ENCODE data around the gene PGM2.
"Not testable (repeated sequence)": the region's sequence is repeated elsewhere in the genome, so short reads cannot be mapped to it uniquely, and the experiment has no call there.

PGM2 gene

GRCh38 chr4:37818752-37819151 is 7.7 kb upstream of the PGM2 start:
- no peak for DNase-seq

GRCh38 chr4:37820458-37820857 is 6.0 kb upstream of the PGM2 start:
- DNase-seq: not testable (repeated sequence)

- DNase-seq: no peak
Observed at GRCh38 chr4:37821953-37822605, 4.4 kb upstream of the PGM2 start.

- not testable (repeated sequence) for DNase-seq
Observed at GRCh38 chr4:37825501-37825900, 985 bp upstream of the PGM2 start.

GRCh38 chr4:37825968-37826294 is 555 bp upstream of the PGM2 start:
- peak in 1 of 6 experiments; percentile 49 for DNase-seq

GRCh38 chr4:37827030-37827685 is 672 bp downstream of the PGM2 start:
- DNase-seq: peak in 2 of 6 experiments; percentile 12 to 20

- no peak for DNase-seq
Observed at GRCh38 chr4:37827802-37828321, 1.4 kb downstream of the PGM2 start.

- DNase-seq: no peak
Observed at GRCh38 chr4:37828843-37829242, 2.4 kb downstream of the PGM2 start.

- no peak for DNase-seq
Observed at GRCh38 chr4:37830640-37831039, 4.2 kb downstream of the PGM2 start.

GRCh38 chr4:37835031-37835430 is 8.5 kb downstream of the PGM2 start:
- no peak for DNase-seq

- no peak for DNase-seq
Observed at GRCh38 chr4:37835806-37836205, 9.3 kb downstream of the PGM2 start.

- DNase-seq: no peak
Observed at GRCh38 chr4:37836274-37836673, 9.8 kb downstream of the PGM2 start.

- no peak for DNase-seq
Observed at GRCh38 chr4:37836838-37837440, 10.5 kb downstream of the PGM2 start.

GRCh38 chr4:37837446-37837845 is 11.0 kb downstream of the PGM2 start:
- DNase-seq: no peak

- no peak for DNase-seq
Observed at GRCh38 chr4:37839426-37839825, 12.9 kb downstream of the PGM2 start.

GRCh38 chr4:37844204-37844603 is 17.7 kb downstream of the PGM2 start:
- DNase-seq: no peak

GRCh38 chr4:37845201-37845600 is 18.7 kb downstream of the PGM2 start:
- DNase-seq: no peak

GRCh38 chr4:37847311-37847884 is 20.9 kb downstream of the PGM2 start:
- no peak for DNase-seq

- no peak for DNase-seq
Observed at GRCh38 chr4:37852376-37852775, 25.9 kb downstream of the PGM2 start.

GRCh38 chr4:37858112-37858511 is 31.6 kb downstream of the PGM2 start:
- no peak for DNase-seq

GRCh38 chr4:37858872-37859271 is 32.4 kb downstream of the PGM2 start:
- no peak for DNase-seq

- DNase-seq: no peak
Observed at GRCh38 chr4:37860266-37860665, 33.8 kb downstream of the PGM2 start.

- no peak for DNase-seq
Observed at GRCh38 chr4:37862961-37863360, 36.5 kb downstream of the PGM2 start.

GRCh38 chr4:37864786-37865185 is 38.3 kb downstream of the PGM2 start:
- DNase-seq: no peak
